Stimulated activated CD8-positive, alpha-beta memory T cell treated with anti-CD3 and anti-CD28 coated beads, Interleukin-15, amount 100 ng/mL, for 24 hours (primary cell): ENCODE data around the gene SPINK5.

Experiments used
- DNase-seq: peaks from one replicate; pipeline ENCODE4 v3.0.0-alpha.2; 2020; ENCODE audit warnings: low read depth

SPINK5 gene

DNA sequence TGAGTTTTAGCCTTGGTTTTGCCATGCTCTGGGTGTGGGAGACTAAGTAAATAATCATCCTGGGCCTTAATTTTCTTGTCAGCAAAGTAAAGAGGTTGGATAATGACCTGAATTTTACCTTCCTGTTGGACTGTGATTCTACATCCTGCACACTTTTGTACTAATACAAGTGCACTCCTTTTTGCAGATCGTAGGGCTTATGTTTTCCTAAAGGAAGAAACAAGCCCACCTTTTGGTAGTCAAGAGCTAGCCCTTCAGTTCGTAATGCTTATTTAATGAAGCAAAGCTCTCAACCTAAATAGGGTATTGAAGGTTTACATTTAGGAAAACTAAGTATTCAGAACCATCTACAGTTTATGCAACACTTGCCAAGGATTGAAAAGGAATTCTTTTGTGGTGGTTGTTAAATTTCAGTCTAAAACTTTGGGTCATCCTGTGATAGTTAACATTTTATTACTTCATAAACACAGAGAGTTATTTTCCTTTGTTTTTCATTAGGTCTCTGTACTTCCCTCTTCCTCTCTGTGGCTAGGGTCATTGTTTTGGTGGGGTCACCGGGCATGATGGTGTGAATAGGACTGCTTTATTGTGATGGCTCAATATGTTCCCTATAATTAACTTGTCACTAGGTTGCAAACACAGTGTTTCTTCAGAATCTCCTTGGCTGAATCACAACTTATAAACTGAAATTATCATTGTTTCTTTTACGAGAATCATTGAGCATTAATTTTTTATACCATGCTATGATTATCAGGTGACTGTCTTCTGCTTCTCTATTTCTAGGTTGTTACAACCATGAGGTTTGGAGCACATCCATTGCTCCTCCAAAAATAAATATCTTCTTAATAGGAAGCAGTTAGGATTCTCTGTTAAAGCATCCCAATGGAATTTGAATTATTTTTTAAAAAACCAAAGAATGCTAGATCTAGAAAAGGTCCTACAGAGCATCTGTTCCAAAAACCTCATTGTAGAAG is 28.5 kb downstream of the SPINK5 start:
- DNase-seq = no peak

DNA sequence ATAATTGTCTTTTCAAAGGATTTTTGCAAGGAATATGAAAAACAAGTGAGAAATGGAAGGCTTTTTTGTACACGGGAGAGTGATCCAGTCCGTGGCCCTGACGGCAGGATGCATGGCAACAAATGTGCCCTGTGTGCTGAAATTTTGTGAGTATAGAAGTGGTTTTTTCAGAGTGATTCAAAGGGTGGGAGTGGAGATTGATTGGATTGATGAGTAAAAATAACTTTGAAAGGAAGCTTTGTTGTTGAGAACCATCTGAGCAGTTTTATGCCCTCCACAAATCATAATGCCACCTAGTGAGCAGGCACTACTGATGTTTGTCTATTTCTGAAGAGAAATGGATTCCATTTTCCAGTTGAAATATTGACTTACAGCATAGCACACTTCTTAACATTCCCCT is 30.6 kb downstream of the SPINK5 start:
- no peak for DNase-seq

DNA sequence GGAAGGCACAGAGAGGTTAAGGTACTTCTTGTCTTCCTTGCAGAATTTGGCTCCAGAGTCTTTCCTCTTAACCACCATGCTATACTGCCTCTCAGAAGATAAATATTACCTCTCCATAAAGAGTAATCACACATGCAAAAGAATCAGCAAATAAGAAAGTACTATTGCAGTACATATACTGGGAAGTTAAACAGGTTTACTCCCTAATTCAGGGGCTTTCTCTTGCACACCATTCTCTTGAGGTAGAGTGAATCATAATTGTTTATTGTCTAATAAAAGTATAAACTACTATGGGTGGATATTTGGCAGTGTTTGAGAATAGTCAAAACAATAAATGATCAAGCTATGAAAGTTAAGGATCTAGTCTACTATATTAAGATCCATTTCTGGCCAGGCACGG is 40.4 kb downstream of the SPINK5 start:
- no peak for DNase-seq

DNA sequence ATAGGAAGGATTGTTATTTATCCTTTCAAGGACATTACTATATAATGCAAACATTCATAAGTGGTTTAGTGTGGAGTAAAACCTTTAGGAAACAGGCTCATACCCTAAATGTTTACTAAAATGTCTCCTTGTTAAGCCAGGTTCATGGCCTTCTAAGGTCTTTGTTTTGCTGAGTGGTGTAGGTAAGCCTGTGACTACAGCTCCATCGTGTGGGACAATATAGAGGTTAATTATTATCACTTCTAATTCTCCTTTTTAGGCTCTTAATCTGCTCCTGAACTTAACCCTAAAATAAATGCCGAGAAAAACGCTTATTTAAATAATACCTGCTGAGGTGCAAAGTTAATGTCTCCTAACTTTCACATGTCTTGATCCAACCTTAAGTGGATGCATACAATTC is 43.8 kb downstream of the SPINK5 start:
- no peak for DNase-seq

DNA sequence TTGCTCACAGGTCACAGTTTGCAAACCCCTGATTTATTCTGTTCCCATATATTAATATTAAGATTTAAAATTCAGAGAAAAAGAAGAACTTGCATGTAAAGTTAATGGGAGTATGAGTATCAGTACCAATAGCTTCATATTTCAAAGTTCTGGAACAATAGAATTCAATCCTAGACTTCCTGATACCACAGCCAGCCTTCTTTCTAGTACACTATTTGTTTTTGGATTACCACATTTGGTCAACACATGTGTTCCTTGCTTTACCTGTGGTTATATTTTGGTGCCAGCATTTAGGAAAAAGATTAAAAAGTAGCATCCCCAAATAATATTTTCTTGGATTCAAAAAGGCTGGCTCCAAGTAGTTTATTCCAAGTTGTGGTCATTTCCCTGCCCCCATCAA is 49.5 kb downstream of the SPINK5 start:
- DNase-seq = no peak

DNA sequence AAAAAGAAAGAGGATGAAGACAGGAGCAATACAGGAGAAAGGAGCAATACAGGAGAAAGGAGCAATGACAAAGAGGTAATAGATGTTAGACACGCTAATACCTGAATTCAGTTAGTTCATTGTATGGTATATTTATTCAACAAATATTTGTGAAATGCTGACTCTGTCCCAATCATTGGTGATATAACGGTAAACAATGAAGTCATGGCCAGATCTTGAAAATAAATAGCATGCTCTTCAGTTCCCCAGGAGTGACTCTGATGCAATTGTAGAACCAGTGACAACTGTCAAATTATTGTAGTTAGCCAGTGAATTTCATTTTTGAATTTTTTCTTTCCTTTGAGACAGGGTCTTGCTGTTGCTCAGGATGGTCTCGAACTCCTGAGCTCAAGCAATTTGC is 56.5 kb downstream of the SPINK5 start:
- no peak for DNase-seq

DNA sequence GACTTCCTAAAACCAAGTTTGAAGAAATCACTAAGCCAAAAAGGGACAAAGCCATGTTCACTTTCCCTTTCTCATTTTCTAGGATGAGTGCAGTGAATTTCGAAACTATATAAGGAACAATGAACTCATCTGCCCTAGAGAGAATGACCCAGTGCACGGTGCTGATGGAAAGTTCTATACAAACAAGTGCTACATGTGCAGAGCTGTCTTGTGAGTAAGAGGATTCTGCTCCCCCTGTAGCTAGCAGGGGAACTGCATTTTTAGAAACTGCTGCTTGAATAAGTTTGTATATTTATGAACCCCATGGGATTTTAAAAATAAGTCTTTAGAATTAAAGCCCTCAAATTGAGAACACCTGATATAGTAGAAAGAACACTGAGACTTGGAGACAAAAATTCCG is 61.9 kb downstream of the SPINK5 start:
- no peak for DNase-seq

DNA sequence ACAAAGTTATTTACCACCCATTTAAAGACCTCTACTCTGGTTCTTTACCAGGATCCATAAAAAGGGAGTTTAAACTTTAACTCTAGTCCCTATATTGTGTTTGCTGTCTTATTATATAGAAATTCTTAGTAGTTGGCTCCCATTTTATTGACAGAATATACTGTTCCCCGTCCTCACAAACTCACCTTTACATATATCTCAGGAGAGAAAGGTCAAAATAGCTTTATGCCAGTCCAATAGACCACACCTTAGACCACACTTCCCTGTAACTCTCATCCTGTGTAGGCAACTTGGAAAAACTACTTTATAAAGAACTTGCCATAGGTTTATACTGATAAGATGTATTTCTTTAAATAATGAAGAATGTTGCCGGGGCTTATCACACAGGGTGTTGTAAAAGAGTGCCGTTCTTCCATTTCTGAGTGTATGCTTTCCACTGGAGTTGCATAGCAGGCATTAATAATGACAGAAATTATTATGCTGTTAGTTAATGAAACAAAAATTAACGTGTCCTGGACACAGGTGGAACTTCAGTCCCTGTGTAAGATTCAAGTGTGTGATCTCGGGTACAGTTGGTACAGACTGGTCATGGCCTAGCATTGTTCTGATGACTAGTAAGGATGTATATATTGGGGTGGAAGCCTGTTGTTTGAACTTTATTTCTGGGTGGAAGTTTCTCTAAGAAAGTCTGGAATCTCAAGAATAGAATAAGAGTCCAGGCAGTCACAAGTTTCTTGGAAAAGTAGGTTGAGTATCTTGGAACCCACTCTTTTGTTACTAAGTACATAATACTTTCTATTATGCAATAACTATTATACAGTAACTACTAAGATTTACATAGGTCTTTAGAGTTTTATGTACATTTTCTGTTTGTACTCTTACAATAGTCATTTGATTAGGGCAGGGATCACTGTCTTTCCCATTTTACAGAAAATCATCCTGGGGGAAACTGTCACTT is 71.6 kb downstream of the SPINK5 start:
- no peak for DNase-seq

DNA sequence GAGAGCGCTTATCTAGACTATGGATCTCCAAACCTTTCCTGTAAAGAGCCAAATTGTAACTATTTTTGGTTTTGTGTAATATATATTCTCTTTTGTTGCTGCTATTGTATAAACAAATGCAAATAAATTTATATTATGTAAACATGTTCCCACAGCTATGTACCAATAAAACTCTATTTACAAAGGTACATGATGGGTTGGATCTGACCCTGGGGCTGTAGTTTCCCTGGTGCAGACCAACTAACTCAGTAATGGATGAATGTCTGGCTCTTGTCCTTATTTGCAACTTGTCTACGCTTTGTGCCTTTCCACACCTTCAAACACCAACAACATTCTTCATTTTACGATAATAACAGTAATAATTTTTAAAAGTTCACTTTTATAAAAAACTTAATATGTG is 77.1 kb downstream of the SPINK5 start:
- DNase-seq = no peak

DNA sequence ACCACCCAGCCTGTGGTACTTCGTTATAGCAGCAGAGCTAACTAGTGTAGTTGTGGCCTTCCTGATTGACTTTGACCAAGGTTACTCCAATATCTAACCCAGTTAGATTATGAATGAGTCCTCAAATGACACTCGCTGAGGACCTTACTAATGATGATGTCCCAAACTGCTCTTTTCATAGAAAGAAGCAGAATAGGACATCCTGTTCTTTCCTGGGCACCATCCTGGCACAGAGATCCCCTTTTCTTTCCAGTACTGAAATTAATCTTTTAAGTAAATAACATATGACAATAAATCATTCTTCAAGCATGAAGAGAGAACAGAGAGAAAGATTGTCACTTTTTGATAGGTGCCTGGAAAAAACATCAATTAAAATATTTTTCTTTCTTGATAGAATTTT is 77.9 kb downstream of the SPINK5 start:
- DNase-seq = no peak

DNA sequence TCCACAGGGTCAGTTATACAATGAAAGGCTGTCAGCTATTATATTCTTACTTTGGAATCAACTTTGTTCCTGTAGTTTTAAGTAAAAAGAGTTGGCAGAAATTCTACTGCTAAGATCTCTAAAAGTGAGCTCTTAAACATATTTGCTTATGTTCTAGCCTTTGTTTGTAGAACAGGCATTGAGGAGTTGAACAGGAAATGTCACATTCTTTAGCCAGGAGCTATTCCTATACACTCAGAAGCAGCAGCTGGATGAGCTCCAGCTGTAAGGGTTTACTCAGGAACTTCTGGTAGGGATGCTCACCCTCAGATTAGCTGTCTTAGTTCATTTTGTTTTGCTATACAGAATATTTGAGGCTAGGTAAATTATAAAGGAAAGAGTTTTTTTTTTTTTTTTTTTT is 82.1 kb downstream of the SPINK5 start:
- no peak for DNase-seq

DNA sequence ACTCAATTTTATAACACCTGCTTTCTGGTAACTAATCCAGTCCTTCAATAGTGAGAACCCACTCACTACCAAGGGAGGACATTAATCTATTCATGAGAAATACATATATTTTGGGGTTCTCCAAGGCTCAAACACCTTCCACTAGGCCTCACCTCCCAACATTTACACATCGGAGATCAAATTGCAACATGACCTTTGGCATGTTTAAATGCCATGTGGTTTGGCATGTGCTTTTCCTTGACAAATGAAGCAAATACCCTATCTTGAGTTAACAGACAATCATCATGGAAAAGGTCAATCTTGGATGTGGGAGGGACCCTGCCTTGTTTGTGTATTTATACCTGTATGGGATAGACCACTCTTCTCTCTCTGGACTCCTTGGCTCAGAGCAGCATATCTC is 82.7 kb downstream of the SPINK5 start:
- no peak for DNase-seq

DNA sequence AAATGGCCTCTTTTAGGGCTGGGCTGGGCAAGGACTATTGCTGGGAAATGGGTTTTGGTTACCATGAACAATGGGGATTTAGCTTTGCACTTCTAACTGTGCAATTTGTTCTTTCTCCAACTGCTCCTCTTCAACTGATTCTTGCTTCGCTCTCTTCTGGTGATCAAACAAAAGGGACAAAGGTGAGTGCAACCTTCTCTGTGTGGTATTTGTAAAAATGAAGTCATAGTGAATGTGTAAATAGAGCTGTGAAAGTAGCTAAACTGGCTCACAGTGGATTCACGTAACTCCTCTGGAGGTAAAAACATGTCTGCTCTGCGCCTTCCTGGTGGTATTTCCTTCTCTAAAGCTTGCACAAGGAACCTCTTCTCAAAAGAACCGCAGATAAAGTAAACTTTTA is 83.6 kb downstream of the SPINK5 start:
- no peak for DNase-seq

DNA sequence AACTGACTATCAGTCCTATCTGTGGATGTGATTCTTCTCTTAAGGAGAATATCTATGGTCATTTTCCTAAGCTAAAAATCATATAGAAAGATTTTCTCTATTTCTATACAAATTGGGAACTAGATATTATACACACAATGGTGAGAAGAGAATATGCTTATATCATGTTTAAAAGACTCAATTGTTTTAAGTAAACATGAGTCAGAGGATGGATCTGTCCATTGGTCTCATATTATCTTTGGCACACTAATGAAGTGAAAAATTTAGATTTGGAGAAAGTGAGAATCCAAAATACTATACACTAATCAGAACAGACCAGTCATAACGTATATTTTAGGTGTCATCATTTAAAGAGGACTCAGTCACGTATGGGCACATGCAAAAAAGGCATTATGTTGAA is 88.1 kb downstream of the SPINK5 start:
- no peak for DNase-seq

DNA sequence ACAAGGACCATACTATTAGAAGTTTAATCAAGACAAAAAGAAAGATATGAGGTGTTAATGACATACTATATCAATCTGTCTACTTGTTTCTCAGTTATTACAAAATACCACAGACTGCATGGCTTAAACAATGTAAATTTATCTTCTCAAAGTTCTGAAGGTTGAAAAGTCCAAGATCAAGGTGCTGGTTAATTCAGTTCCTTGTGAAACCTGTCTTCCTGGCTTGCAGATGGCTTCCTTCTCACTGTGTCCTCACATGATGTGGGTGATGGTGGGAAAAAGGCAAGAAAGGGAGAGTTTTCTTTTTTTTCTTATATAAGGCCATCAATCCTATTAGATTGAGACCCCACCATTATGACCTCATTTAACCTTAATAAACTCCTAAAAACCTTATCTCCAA is 89.0 kb downstream of the SPINK5 start:
- no peak for DNase-seq

DNA sequence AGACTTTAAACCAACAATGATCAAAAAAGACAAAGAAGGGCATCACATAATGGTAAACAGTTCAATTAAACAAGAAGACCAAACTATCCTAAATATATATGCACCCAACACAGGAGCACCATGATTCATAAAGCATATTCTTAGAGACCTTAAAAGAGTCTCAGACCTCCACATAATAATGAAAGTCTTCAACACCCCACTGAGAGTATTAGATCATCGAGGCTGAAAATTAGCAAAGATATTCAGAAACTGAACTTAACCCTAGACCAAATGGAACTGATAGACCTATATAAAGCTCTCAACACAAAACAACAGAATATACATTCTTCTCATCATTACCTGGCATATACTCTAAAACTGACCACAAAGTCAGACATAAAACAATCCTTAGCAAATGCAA is 92.8 kb downstream of the SPINK5 start:
- no peak for DNase-seq

DNA sequence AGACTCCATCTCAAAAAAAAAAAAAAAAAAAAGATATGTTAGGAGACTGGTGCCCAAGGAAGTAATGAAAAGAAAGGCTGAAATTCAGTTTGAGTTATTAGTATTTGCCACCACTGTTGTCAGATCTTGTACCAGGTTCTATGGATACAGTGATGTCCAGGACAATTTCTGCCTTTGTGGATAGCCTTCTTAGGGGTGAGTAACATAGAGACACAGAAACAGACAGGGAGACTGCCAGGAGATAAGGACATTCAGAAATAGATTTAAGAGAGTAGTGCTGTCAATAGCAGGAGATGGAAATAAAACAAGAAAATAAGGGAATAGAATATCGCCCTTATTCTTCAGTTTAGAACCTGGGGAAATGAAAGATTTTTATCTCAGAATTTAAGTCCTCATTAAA is 98.3 kb downstream of the SPINK5 start:
- no peak for DNase-seq

DNA sequence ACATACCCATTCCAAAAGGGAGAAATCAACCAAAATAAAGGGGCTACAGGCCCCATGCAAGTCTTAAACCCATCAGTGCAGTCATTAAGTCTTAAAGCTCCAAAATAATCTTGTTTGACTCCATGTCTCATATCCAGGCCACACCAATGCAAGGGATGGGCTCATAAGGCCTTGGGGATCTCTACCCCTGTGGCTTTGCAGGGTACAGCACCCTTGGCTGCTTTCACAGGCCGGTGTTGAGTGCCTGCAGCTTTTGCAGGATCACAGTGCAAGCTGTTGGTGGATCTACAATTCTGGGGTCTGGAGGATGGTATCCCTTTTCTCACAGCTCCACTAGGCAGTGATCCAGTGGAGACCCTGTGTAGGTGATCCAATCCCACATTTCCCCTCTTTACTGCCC is 99.6 kb downstream of the SPINK5 start:
- no peak for DNase-seq

DNA sequence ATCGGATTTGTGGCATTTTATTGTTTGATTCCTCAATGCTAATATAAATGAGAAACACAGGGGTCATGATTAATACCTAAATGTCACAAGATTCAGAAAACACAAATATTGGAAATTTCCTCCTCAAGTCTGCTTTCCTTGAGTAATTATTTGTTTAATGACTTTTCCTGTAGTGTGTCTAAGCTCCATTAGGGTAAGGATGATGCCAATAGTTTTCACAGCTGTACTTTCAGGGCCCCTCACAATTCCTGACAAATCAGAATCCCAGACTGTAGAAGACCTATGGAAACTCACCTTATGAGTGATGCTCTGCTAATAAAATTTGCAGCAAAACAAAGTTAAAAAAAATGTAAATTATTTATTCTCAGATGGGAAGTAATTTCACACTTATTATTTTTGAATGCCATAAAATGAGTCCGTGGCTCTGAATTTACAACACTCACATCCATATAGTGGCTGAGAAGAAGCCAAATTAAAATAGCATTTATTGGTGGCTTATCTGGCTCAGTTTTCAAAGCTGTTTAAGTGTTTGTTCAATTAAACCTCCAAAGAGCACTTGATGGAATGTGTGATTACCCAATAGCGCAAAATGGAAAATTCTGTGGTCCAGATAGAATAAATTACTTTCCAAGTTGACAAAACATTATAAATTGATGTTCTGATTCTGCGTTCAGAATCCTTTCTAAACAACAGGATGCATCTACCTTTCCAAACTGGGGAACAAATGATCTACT is 102.9 kb downstream of the SPINK5 start:
- no peak for DNase-seq

DNA sequence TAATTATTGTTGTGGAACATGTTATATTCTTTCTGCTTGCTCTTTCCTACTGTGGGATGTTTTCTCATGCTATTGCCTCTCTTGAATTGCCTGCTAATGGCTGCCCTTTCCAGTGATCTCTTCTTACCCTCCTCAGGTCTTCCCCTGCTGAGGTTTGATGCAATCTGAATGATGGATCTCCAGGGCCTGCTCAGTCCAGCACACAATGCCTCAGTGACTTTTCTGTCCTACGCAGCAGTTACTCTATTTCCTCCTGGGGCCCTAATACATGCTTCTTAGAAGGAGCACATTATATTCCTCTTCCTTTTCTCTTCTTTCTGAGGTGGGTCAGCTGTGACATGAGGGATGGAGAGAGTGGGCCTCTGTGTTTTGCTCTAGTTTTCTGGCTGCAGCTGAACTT is 104.5 kb downstream of the SPINK5 start, which contains the start of gene SPINK14:
TSS of gene SPINK14 (plus strand) at position 301 of the 400 bp plus-strand sequence. CDS start 1,187 bp downstream, outside the sequence.
- DNase-seq = no peak

DNA sequence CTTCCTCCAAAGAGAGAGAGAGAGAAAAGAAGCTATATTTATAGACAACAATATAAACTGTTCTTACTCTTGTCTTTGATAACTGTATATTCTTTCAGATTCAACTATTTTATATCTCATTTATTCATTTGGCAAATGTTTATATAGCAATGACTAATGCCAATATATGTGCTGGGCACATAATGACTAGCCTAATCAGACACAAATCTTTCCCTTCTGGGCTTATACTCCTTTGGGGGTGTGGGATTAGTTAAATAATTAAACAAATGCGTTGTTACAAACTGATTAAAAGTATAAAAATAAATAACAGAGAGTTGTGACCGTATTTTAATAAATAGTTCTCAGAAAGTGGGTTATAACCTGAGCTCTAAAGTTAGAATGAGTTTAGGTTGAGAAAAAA is 108.6 kb downstream of the SPINK5 start:
- DNase-seq = no peak

DNA sequence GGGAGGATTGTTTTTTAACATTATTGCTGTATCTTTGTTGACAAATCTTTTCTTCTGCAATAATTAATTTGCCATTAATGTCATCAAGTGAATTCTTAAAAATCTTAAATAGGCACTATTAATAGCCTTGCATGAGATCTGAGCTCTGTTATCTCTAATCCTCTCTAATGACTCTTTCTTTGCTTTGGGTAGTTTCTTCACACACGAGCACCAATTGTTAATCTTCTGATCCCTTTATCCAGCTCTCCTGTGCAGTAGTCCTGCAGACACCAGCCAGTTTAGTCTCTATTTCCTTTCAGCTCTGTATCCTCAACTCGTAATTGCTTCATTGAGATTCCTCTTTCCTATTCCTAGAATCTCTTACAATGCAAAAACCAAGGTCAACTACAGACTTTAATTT is 112.7 kb downstream of the SPINK5 start:
- DNase-seq = no peak
